IMR-90 (cell line): Measurements from ENCODE around the gene GGACT. TPM values are rescaled to one million over a fixed set of nuclear protein-coding genes. Genes with fewer than 3 reads are reported as not detected.

Source experiments
- ATAC-seq: fragments of 200-7000 bp; cut with Tn5 transposase; 2 replicates; pipeline ENCODE4 v1.9.1; 2020; ENCODE audit warnings: low read depth, mild to moderate bottlenecking, moderate library complexity
- BruUV-seq: library from RNA; stranded (reverse); fragments of 400-500 nt; replicated peaks from 2 replicates; lab custom pipeline; 2021; lab: Mats Ljungman, UMichigan
- CTCF ChIA-PET: fragments of 300-600 bp; formaldehyde crosslinking; extraction: SDS; loops from one replicate; lab custom pipeline; 2021; ENCODE audit warnings: antibody characterized with exemption; lab: Yijun Ruan, JAX
- POLR2A ChIA-PET: fragments of 300-600 bp; sonication (Branson Sonifier 250); formaldehyde crosslinking; loops from one replicate; lab custom pipeline; 2022; ENCODE audit warnings: antibody characterized with exemption; ENCODE audit not compliant: unreplicated experiment; lab: Charles Lee
- DNase-seq: peaks from one replicate; pipeline ENCODE4 v3.0.0; 2013
- H2AFZ ChIP-seq: replicated peaks from 2 replicates; pipeline ENCODE3; 2013; ENCODE audit warnings: low read length, mild to moderate bottlenecking; ENCODE audit not compliant: poor library complexity
- H2AK5ac ChIP-seq: 2 replicates; pipeline ENCODE4 v1.6.1; 2013; ENCODE audit warnings: low read depth, low read length, inconsistent platforms
- H2AK9ac ChIP-seq: replicated peaks from 2 replicates; pipeline ENCODE3; 2013; ENCODE audit warnings: mild to moderate bottlenecking, low read depth, low read length, moderate library complexity; ENCODE audit not compliant: poor library complexity
- H2BK120ac ChIP-seq: 2 replicates; pipeline ENCODE4 v1.6.1; 2013; ENCODE audit warnings: low read depth, low read length, inconsistent platforms
- H2BK15ac ChIP-seq: 3 replicates; pipeline ENCODE4 v1.6.1; 2013; ENCODE audit warnings: low read depth, low read length, inconsistent platforms
- H2BK20ac ChIP-seq: 2 replicates; pipeline ENCODE4 v1.6.1; 2013; ENCODE audit warnings: low read depth, mild to moderate bottlenecking, inconsistent platforms, low read length, moderate library complexity
- H2BK5ac ChIP-seq: 2 replicates; pipeline ENCODE4 v1.6.1; 2013; ENCODE audit warnings: mild to moderate bottlenecking, low read depth, low read length, inconsistent platforms; ENCODE audit not compliant: poor library complexity, severe bottlenecking
- H3K14ac ChIP-seq: replicated peaks from 2 replicates; pipeline ENCODE4 v1.6.1; 2013; ENCODE audit warnings: low read depth, low read length, inconsistent platforms
- H3K18ac ChIP-seq: 2 replicates; pipeline ENCODE4 v1.6.1; 2013; ENCODE audit warnings: low read depth, low read length, control low read depth
- H3K23ac ChIP-seq: 2 replicates; pipeline ENCODE4 v1.6.1; 2013; ENCODE audit warnings: low read depth, low read length, inconsistent platforms
- H3K27ac ChIP-seq: 2 replicates; pipeline ENCODE4 v1.5.1; 2013; ENCODE audit warnings: mild to moderate bottlenecking, control low read depth, low read length; ENCODE audit not compliant: insufficient read depth
- H3K27me3 ChIP-seq: 2 replicates; pipeline ENCODE4 v1.6.1; 2013; ENCODE audit warnings: low read length; ENCODE audit not compliant: control insufficient read depth, insufficient read depth
- H3K36me3 ChIP-seq: 2 replicates; pipeline ENCODE4 v1.6.1; 2013; ENCODE audit warnings: low read length, mixed read lengths; ENCODE audit not compliant: control insufficient read depth, insufficient read depth
- H3K4ac ChIP-seq: 2 replicates; pipeline ENCODE4 v1.6.1; 2013; ENCODE audit warnings: low read depth, low read length, inconsistent platforms
- H3K4me1 ChIP-seq: 2 replicates; pipeline ENCODE4 v1.6.1; 2013; ENCODE audit warnings: low read length, mixed read lengths; ENCODE audit not compliant: control insufficient read depth, insufficient read depth
- H3K4me2 ChIP-seq: 2 replicates; pipeline ENCODE4 v1.6.1; 2013; ENCODE audit warnings: low read depth, mild to moderate bottlenecking, control low read depth, low read length, moderate library complexity
- H3K4me3 ChIP-seq: 2 replicates; pipeline ENCODE4 v1.5.1; 2013; ENCODE audit warnings: low read depth, mild to moderate bottlenecking, control low read depth, low read length, moderate library complexity; ENCODE audit not compliant: insufficient read depth
- H3K56ac ChIP-seq: 2 replicates; pipeline ENCODE4 v1.6.1; 2013; ENCODE audit warnings: low read length, inconsistent platforms; ENCODE audit not compliant: insufficient read depth; ENCODE audit errors: extremely low read depth
- H3K79me1 ChIP-seq, 2 experiments: 2 replicates each; pipeline ENCODE4 v1.6.1; 2013; ENCODE audit warnings: low read length in 2 of 2, inconsistent platforms in 1 of 2, low read depth in 1 of 2
- H3K9ac ChIP-seq: 2 replicates; pipeline ENCODE4 v1.6.1; 2013; ENCODE audit warnings: low read depth, low read length, control low read depth
- H3K9me1 ChIP-seq: 2 replicates; pipeline ENCODE4 v1.6.1; 2013; ENCODE audit warnings: low read length, inconsistent platforms; ENCODE audit not compliant: insufficient read depth
- H3K9me3 ChIP-seq: 2 replicates; pipeline ENCODE4 v1.6.1; 2013; ENCODE audit warnings: low read length; ENCODE audit not compliant: control insufficient read depth, insufficient read depth
- H4K20me1 ChIP-seq: 2 replicates; pipeline ENCODE4 v1.6.1; 2013; ENCODE audit warnings: low read length, inconsistent platforms; ENCODE audit not compliant: insufficient read depth
- H4K5ac ChIP-seq: 2 replicates; pipeline ENCODE4 v1.6.1; 2013; ENCODE audit warnings: mild to moderate bottlenecking, low read depth, low read length, control low read depth
- H4K8ac ChIP-seq, 2 experiments: 2 replicates each; pipeline ENCODE4 v1.6.1; 2013; ENCODE audit warnings: low read depth in 2 of 2, low read length in 2 of 2, control low read depth in 1 of 2, inconsistent platforms in 1 of 2
- H4K91ac ChIP-seq: 2 replicates; pipeline ENCODE4 v1.6.1; 2013; ENCODE audit warnings: low read depth, low read length, inconsistent platforms; ENCODE audit not compliant: insufficient read depth
- BHLHE40 ChIP-seq: fragments of 150-350 bp; IDR thresholded peaks from 2 replicates; pipeline ENCODE4 v1.6.1; 2016; ENCODE audit warnings: mild to moderate bottlenecking, low read depth, low read length
- CEBPB ChIP-seq: IDR thresholded peaks from 2 replicates; pipeline ENCODE4 v1.6.1; 2012; ENCODE audit warnings: low read depth, low read length, improper control_type of control experiment
- CHD1 ChIP-seq: IDR thresholded peaks from 2 replicates; pipeline ENCODE4 v1.6.1; 2012; ENCODE audit warnings: low read depth, low read length, improper control_type of control experiment
- ELK1 ChIP-seq: fragments of 150-350 bp; IDR thresholded peaks from 2 replicates; pipeline ENCODE4 v1.6.1; 2016; ENCODE audit warnings: low read depth, mild to moderate bottlenecking, low read length, moderate library complexity, borderline replicate concordance
- FOS ChIP-seq: fragments of 150-350 bp; IDR thresholded peaks from 2 replicates; pipeline ENCODE4 v1.6.1; 2016; ENCODE audit warnings: low read depth, low read length
- MAFK ChIP-seq: IDR thresholded peaks from 2 replicates; pipeline ENCODE4 v1.6.1; 2012; ENCODE audit warnings: low read depth, low read length, improper control_type of control experiment
- MAZ ChIP-seq: IDR thresholded peaks from 2 replicates; pipeline ENCODE4 v1.6.1; 2012; ENCODE audit warnings: low read depth, mild to moderate bottlenecking, low read length, improper control_type of control experiment, moderate library complexity, borderline replicate concordance
- MXI1 ChIP-seq: IDR thresholded peaks from 2 replicates; pipeline ENCODE4 v1.6.1; 2012; ENCODE audit warnings: low read depth, mild to moderate bottlenecking, low read length, moderate library complexity, borderline replicate concordance
- NFE2L2 ChIP-seq: fragments of 150-350 bp; IDR thresholded peaks from 2 replicates; pipeline ENCODE4 v1.6.1; 2016; ENCODE audit warnings: low read depth, mild to moderate bottlenecking, low read length
- POLR2A ChIP-seq: IDR thresholded peaks from 2 replicates; pipeline ENCODE4 v1.6.1; 2012; ENCODE audit warnings: mild to moderate bottlenecking, low read depth, low read length
- RAD21 ChIP-seq: IDR thresholded peaks from 2 replicates; pipeline ENCODE4 v1.6.1; 2012; ENCODE audit warnings: low read length, improper control_type of control experiment
- RCOR1 ChIP-seq: IDR thresholded peaks from 2 replicates; pipeline ENCODE4 v1.6.1; 2012; ENCODE audit warnings: mild to moderate bottlenecking, low read length, improper control_type of control experiment; ENCODE audit not compliant: insufficient replicate concordance
- RFX5 ChIP-seq: IDR thresholded peaks from 2 replicates; pipeline ENCODE4 v1.8.0; 2012; ENCODE audit warnings: low read depth, mild to moderate bottlenecking, low read length, moderate library complexity
- SMC3 ChIP-seq: fragments of 150-350 bp; IDR thresholded peaks from 2 replicates; pipeline ENCODE4 v1.6.1; 2016; ENCODE audit warnings: low read depth, mild to moderate bottlenecking, antibody characterized with exemption, low read length, moderate library complexity
- USF2 ChIP-seq: fragments of 150-350 bp; IDR thresholded peaks from 2 replicates; pipeline ENCODE4 v1.6.1; 2017; ENCODE audit warnings: mild to moderate bottlenecking, antibody characterized with exemption, low read length, low read depth
- WGBS, 2 experiments: methylation state at CpG; one replicate each; pipeline versions ENCODE4 v1.1.5 to v1.1.7; 2013; ENCODE audit warnings: missing lambda C conversion rate in 2 of 2; ENCODE audit not compliant: insufficient read length in 1 of 2; ENCODE audit errors: extremely low coverage in 2 of 2; 5-methylcytosine and 5-hydroxymethylcytosine counted together
- dilution Hi-C: fragments of 300-500 bp; cut with HindIII; formaldehyde crosslinking; loops from one replicate; pipeline ENCODE4 v1.14.3; 2018; ENCODE audit warnings: low sequenced_read_pairs; ENCODE audit not compliant: unreplicated experiment
- in situ Hi-C: fragments of 300-500 bp; cut with MboI; formaldehyde crosslinking; loops from 3 replicates; pipeline ENCODE4 v1.14.3; 2019; ENCODE audit warnings: low sequenced_read_pairs, inconsistent platforms, mixed read lengths
- intact Hi-C: fragments of 100-400 bp; cut with micrococcal nuclease; formaldehyde crosslinking; loops from 2 replicates; pipeline ENCODE4 v1.10.0; 2022
- polyA plus RNA-seq, 3 experiments: library from polyadenylated mRNA; depleted of rRNA; stranded (reverse); fragments of >200 nt; gene quantifications; 2 replicates each; pipeline ENCODE4 v1.2.3, GENCODE V29; 2012; ENCODE audit warnings: low replicate concordance in 1 of 3
- total RNA-seq: library from RNA; depleted of rRNA; stranded (reverse); fragments of >200 nt; gene quantifications from 2 replicates; pipeline ENCODE4 v1.2.3, GENCODE V29; 2012
- TF ChIP-seq, protein P1 (sequence below): conservative IDR thresholded peaks from 2 replicates; pipeline ENCODE4 v1.5.1; 2012; ENCODE audit warnings: mild to moderate bottlenecking, low read depth, low read length, improper control_type of control experiment

Gene GGACT
- total and polyA plus RNA-seq, 2 of the 4 experiments (the other 2 are of a cell fraction) = 2.0 to 2.6 TPM

DNA sequence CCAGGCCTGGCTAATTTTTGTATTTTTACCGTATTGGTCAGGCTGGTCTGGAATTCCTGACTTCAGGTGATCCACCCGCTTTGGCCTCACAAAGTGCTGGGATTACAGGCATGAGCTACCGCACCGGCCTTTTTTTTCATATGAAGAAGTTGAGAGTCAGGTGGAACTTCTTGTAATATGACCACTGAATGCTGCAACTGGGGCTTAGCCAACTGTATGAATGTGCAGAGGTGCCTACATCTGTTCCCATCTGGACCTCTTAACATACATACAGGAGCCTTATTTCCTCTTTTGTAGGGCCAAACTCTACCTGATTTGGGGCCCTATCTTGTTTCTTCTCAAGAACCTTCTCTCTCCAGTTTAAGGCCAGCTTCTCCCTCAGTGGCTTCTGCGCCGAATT lies 11.9 kb upstream of the GGACT start:
- dilution Hi-C loops (no loop called here), in situ Hi-C loops (no loop called here), intact Hi-C loops (no loop called here)
- no peak for ATAC-seq
- no peak overlapping the region for H2BK5ac ChIP-seq
- H4K91ac ChIP-seq = no peak overlapping the region
- H2BK120ac ChIP-seq = no peak overlapping the region
- H3K79me1 ChIP-seq = no peaks in the 10 kb centered on the region
- H3K4me2 ChIP-seq = no peak overlapping the region
- H2AK5ac ChIP-seq = no peak overlapping the region
- H2BK20ac ChIP-seq = no peak overlapping the region
- TF ChIP-seq CHD1 = no peak
- no peak for TF ChIP-seq ELK1
- no peak for TF ChIP-seq NFE2L2
- TF ChIP-seq SMC3 = no peak
- no peak for TF ChIP-seq RAD21
- no peak for TF ChIP-seq CEBPB
- no peak for TF ChIP-seq MXI1
- TF ChIP-seq MAFK = no peak
- no peak for TF ChIP-seq RFX5
- no peak for TF ChIP-seq POLR2A
- TF ChIP-seq USF2 = no peak
- TF ChIP-seq MAZ = no peak
- TF ChIP-seq, protein P1, sequence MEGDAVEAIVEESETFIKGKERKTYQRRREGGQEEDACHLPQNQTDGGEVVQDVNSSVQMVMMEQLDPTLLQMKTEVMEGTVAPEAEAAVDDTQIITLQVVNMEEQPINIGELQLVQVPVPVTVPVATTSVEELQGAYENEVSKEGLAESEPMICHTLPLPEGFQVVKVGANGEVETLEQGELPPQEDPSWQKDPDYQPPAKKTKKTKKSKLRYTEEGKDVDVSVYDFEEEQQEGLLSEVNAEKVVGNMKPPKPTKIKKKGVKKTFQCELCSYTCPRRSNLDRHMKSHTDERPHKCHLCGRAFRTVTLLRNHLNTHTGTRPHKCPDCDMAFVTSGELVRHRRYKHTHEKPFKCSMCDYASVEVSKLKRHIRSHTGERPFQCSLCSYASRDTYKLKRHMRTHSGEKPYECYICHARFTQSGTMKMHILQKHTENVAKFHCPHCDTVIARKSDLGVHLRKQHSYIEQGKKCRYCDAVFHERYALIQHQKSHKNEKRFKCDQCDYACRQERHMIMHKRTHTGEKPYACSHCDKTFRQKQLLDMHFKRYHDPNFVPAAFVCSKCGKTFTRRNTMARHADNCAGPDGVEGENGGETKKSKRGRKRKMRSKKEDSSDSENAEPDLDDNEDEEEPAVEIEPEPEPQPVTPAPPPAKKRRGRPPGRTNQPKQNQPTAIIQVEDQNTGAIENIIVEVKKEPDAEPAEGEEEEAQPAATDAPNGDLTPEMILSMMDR = no peak
- no peak for TF ChIP-seq BHLHE40
- TF ChIP-seq RCOR1 = no peak
- TF ChIP-seq FOS = no peak
- no peaks in the 10 kb centered on the region for H3K4me1 ChIP-seq
- no peaks in the 10 kb centered on the region for H3K9me1 ChIP-seq
- H4K20me1 ChIP-seq = no peaks in the 10 kb centered on the region
- no peak overlapping the region for H3K4ac ChIP-seq
- no peaks in the 10 kb centered on the region for H3K36me3 ChIP-seq
- H3K14ac ChIP-seq = no peak overlapping the region
- H4K5ac ChIP-seq = no peak overlapping the region
- WGBS, 2 experiments = 87% methylated on average over 3 of the region's 6 CpGs; no CpG with 5 or more reads in 1 of the 2 experiments
- no peak overlapping the region for H3K18ac ChIP-seq
- H2AK9ac ChIP-seq = no peak overlapping the region
- no peak overlapping the region for H3K23ac ChIP-seq
- POLR2A ChIA-PET = no interaction called here
- no peak for DNase-seq
- H3K27me3 ChIP-seq = no peaks in the 10 kb centered on the region; the same call in 1 of the 2 replicates
- H4K8ac ChIP-seq = no peak overlapping the region
- H2BK15ac ChIP-seq = no peak overlapping the region
- H3K4me3 ChIP-seq = no peak overlapping the region
- CTCF ChIA-PET = interaction anchor here (0.6 kb wide), 1 partner anchor 12 kb away, joined by 4 read pairs; no protein-coding TSS in a partner anchor
- H3K9me3 ChIP-seq = no peaks in the 10 kb centered on the region; the same call in 1 of the 2 replicates
- no peak overlapping the region for H3K9ac ChIP-seq
- H3K27ac ChIP-seq = no peak overlapping the region
- no TSS peak for BruUV-seq
- H3K56ac ChIP-seq = no peak overlapping the region
- H2AFZ ChIP-seq = no peak overlapping the region
